Activated CD4-positive, alpha-beta T cell treated with anti-CD3 and anti-CD28 coated beads, Interleukin-10, Interleukin-2, amounts not matched to agents 100 ng/mL and 50 ng/mL, durations not matched to agents 16 hours and 8 hours (primary cell): ENCODE results near the gene CXCL1.

Experiments used
- DNase-seq: peaks from one replicate; pipeline ENCODE4 v3.0.0-alpha.2; 2020

CXCL1 gene

GRCh38 chr4:73869130-73870055 is at the start of gene CXCL1:
Gene CXCL1 (plus strand): TSS chr4:73869393. CDS start chr4:73869471, 78 bp downstream.
- no peak for DNase-seq

- no peak for DNase-seq
These were observed 47.9 kb upstream of the CXCL1 start for GRCh38 chr4:73821325-73821724.

- DNase-seq: no peak
These were observed 46.8 kb upstream of the CXCL1 start for GRCh38 chr4:73822389-73822788.

GRCh38 chr4:73822812-73823504 is 46.2 kb upstream of the CXCL1 start:
- DNase-seq: no peak

GRCh38 chr4:73823760-73824159 is 45.4 kb upstream of the CXCL1 start:
- DNase-seq: no peak

- no peak for DNase-seq
These were observed 40.2 kb upstream of the CXCL1 start for GRCh38 chr4:73828956-73829355.

- DNase-seq: no peak
These were observed 37.6 kb upstream of the CXCL1 start for GRCh38 chr4:73831569-73831968.

GRCh38 chr4:73832651-73833237 is 36.4 kb upstream of the CXCL1 start:
- DNase-seq: no peak

- DNase-seq: no peak
These were observed 32.6 kb upstream of the CXCL1 start, which contains the start of gene CXCL6 for GRCh38 chr4:73836373-73837279. Gene CXCL6 (plus strand): TSS chr4:73836678. CDS start chr4:73836751, 73 bp downstream.

- DNase-seq: no peak
These were observed 30.1 kb upstream of the CXCL1 start for GRCh38 chr4:73839071-73839470.

GRCh38 chr4:73839715-73840114 is 29.5 kb upstream of the CXCL1 start:
- DNase-seq: no peak

GRCh38 chr4:73841243-73841925 is 27.8 kb upstream of the CXCL1 start:
- DNase-seq: no peak

GRCh38 chr4:73842696-73843095 is 26.5 kb upstream of the CXCL1 start:
- no peak for DNase-seq

GRCh38 chr4:73843369-73843768 is 25.8 kb upstream of the CXCL1 start:
- DNase-seq: no peak

- DNase-seq: no peak
These were observed 24.8 kb upstream of the CXCL1 start for GRCh38 chr4:73844345-73844744.

- DNase-seq: no peak
These were observed 24.4 kb upstream of the CXCL1 start for GRCh38 chr4:73844806-73845205.

GRCh38 chr4:73847526-73848182 is 21.5 kb upstream of the CXCL1 start:
- DNase-seq: no peak

- DNase-seq: no peak
These were observed 20.9 kb upstream of the CXCL1 start for GRCh38 chr4:73848183-73848777.

- DNase-seq: no peak
These were observed 18.8 kb upstream of the CXCL1 start for GRCh38 chr4:73850261-73850970.

GRCh38 chr4:73851293-73851692 is 17.9 kb upstream of the CXCL1 start:
- DNase-seq: no peak
